Subcutaneous abdominal adipose tissue (tissue), 5 donors: ENCODE results near the gene TBC1D22A.
"Not testable (repeated sequence)": the region's sequence is repeated elsewhere in the genome, so short reads cannot be mapped to it uniquely, and the experiment has no call there.

Source experiments
- H3K27ac ChIP-seq: one replicate; pipeline ENCODE4 v1.7.0; 2013; ENCODE audit warnings: low read depth, mild to moderate bottlenecking, inconsistent platforms, low read length, moderate library complexity
- H3K27me3 ChIP-seq, 5 donors: one replicate each; pipeline ENCODE4 v1.7.0; 2013; ENCODE audit warnings: low read length in 5 of 5, inconsistent platforms in 1 of 5; ENCODE audit not compliant: control insufficient read depth in 5 of 5, insufficient read depth in 4 of 5
- H3K36me3 ChIP-seq, 5 donors: one replicate each; pipeline ENCODE4 v1.7.0; 2013; ENCODE audit warnings: low read length in 5 of 5; ENCODE audit not compliant: control insufficient read depth in 5 of 5, insufficient read depth in 5 of 5
- H3K4me1 ChIP-seq, 5 donors: one replicate each; pipeline ENCODE4 v1.7.0; 2013; ENCODE audit warnings: low read length in 5 of 5, mild to moderate bottlenecking in 3 of 5, moderate library complexity in 1 of 5; ENCODE audit not compliant: control insufficient read depth in 5 of 5, insufficient read depth in 5 of 5
- H3K4me3 ChIP-seq, 5 donors: one replicate each; pipeline ENCODE4 v1.7.0; 2013; ENCODE audit warnings: low read length in 5 of 5, low read depth in 1 of 5
- H3K9ac ChIP-seq, 5 donors: one replicate each; pipeline ENCODE4 v1.7.0; 2013; ENCODE audit warnings: low read length in 5 of 5, mild to moderate bottlenecking in 4 of 5, moderate library complexity in 3 of 5
- H3K9me3 ChIP-seq, 5 donors: one replicate each; pipeline ENCODE4 v1.7.0; 2013; ENCODE audit warnings: low read length in 5 of 5; ENCODE audit not compliant: control insufficient read depth in 5 of 5
- donor health status: healthy.
- donor health status: healthy.
- donor health status: healthy.
- donor health status: healthy.
- donor health status: healthy.

Gene TBC1D22A

GRCh38 chr22:46971764-46972125 is 209.3 kb downstream of the TBC1D22A start:
- Histone ChIP-seq H3K27ac (peak overlapping the region; percentile 60), H3K4me1 (peaks cover 2 to 21% (median 12%) of the 10 kb centered on the region in 5 donors), H3K9ac (peak overlapping the region in 2 of 5 donors; percentile 31 to 46), H3K36me3 (peaks cover 0 to 30% (median 21%) of the 10 kb centered on the region in 5 donors), H3K4me3 (peak overlapping the region in 1 of 5 donors; percentile 11), H3K9me3 (no peaks in the 10 kb centered on the region), H3K27me3 (no peaks in the 10 kb centered on the region)

DNA sequence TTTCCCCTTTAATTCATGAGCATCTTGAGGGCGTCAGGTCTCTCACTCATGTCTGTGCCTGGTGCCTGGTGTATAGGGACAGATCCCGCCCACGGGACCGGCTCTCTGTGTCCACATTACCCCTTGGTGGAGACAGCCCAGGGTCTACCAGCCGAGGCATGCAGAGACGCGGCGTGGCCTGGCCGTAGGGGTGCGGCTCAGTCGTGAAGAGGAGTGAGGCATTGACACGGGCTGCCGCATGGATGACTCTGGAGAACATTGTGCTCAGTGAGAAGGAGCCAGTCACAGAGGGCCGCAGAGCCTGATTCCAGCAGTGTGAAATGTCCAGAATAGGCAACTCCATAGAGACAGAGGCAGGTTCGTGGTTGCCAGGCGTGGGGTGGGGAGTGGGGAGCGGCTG is 209.8 kb downstream of the TBC1D22A start:
- peak overlapping the region in 1 of 5 donors; percentile 46 for H3K9ac ChIP-seq
- H3K27ac ChIP-seq: peak overlapping the region; percentile 60
- no peaks in the 10 kb centered on the region for H3K9me3 ChIP-seq
- H3K4me3 ChIP-seq: no peak overlapping the region
- no peaks in the 10 kb centered on the region for H3K27me3 ChIP-seq
- H3K4me1 ChIP-seq: peaks cover 2 to 21% (median 12%) of the 10 kb centered on the region in 5 donors
- H3K36me3 ChIP-seq: peaks cover 0 to 31% (median 25%) of the 10 kb centered on the region in 5 donors

DNA sequence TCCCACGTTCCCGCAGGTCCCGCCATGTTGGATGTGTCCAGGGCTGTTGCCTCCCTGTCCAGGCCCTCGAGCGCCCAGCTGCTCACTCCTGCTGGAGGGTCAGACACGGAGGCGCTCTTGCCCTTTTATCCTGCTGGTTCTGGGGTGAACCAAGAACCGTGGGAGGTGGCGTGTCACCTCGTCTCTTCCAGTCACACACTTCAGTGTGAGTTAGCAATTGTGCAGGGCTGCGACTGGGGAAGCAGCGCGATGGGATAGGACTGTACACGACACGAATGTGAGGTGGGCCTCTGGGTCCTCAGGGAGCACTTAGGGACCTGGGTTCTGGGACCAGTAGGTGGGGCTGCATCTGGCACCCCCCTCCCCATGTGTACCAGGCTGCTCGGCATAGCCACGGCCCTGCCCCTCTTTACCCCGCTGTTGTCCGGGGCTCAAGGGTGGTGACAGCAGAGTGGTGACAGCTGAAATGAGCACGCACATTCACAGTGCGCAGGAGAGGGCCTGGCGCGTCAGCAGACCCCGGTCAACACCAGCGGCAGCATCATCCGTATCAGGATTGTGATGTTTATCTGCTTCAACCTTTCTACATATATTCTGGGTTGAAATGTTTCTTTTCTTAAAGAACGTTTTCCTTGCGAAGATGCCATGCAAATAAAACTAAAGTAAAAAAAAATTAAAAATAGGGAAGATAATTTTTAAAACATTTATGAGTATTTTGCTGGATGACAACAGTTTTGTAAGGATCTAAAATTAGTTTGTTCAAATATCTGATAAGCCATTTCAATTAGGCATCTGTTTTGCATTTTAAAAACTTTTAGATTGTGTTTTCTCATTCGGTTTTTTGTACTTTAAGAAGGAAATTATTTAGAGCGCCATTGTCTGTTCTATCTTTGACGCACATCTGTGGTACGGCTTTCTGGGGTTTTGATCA is 210.7 kb downstream of the TBC1D22A start:
- Histone ChIP-seq H3K9me3 (no peaks in the 10 kb centered on the region), H3K27me3 (no peaks in the 10 kb centered on the region), H3K27ac (no peak overlapping the region), H3K36me3 (peaks cover 0 to 38% (median 25%) of the 10 kb centered on the region in 5 donors), H3K4me3 (no peak overlapping the region), H3K9ac (no peak overlapping the region), H3K4me1 (peaks cover 2 to 21% (median 12%) of the 10 kb centered on the region in 5 donors)

GRCh38 chr22:46974077-46974476 is 211.6 kb downstream of the TBC1D22A start:
- Histone ChIP-seq H3K27ac (no peak overlapping the region), H3K36me3 (peaks cover 0 to 38% (median 25%) of the 10 kb centered on the region in 5 donors), H3K27me3 (no peaks in the 10 kb centered on the region), H3K4me3 (no peak overlapping the region), H3K9me3 (no peaks in the 10 kb centered on the region), H3K9ac (no peak overlapping the region), H3K4me1 (peaks cover 2 to 21% (median 12%) of the 10 kb centered on the region in 5 donors)

- Histone ChIP-seq H3K4me3 (no peak overlapping the region), H3K4me1 (peaks cover 3 to 21% (median 12%) of the 10 kb centered on the region in 5 donors), H3K36me3 (peaks cover 0 to 46% (median 30%) of the 10 kb centered on the region in 5 donors), H3K27me3 (no peaks in the 10 kb centered on the region), H3K9ac (no peak overlapping the region), H3K9me3 (no peaks in the 10 kb centered on the region), H3K27ac (no peak overlapping the region)
Observed at GRCh38 chr22:46974631-46975585, 212.5 kb downstream of the TBC1D22A start.

DNA sequence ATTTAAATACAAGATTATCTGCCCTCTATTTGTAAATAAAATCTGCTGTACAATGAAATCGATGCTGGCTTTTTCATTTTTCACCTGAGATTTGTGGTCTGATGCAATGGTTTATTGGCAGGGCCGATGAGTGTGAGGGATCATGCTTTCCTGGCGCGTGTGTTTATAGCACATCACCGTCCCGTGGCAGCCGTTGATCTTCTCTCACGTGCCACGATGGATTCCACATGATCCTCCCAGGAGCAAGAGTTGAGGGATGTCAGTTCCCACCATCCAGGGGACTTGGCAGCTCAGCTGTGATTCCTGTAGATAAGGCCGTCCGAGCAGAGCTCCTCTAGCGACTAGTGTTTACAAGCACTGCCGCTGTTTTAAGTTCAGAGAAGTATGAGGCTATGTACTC is 213.7 kb downstream of the TBC1D22A start:
- H3K4me3 ChIP-seq: no peak overlapping the region
- peaks cover 0 to 46% (median 30%) of the 10 kb centered on the region in 5 donors for H3K36me3 ChIP-seq
- no peak overlapping the region for H3K9ac ChIP-seq
- peaks cover 3 to 13% (median 7%) of the 10 kb centered on the region in 5 donors for H3K4me1 ChIP-seq
- no peak overlapping the region for H3K27ac ChIP-seq
- H3K27me3 ChIP-seq: no peaks in the 10 kb centered on the region
- H3K9me3 ChIP-seq: no peaks in the 10 kb centered on the region

DNA sequence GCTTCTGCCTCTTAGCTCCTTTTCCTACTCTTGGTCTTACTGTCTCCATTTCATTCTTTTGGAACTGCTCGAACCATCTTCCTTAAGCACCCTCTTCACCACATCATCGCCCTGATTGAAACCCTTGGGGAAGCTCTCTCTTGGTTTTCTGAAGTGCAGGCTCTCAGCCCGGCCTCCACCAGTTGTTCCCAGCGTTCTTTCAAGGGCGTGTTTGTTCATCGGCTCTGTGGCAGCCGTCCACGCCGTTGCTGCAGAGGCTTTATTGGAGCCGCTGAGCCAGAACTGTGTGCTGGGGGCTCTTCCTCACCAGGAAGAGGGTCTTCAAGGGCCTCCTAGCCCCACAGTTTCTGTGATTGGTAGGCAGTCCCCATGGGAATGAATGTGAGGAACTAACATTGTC is 214.1 kb downstream of the TBC1D22A start:
- Histone ChIP-seq H3K9ac (no peak overlapping the region), H3K27ac (no peak overlapping the region), H3K4me3 (no peak overlapping the region), H3K27me3 (no peaks in the 10 kb centered on the region), H3K9me3 (no peaks in the 10 kb centered on the region), H3K4me1 (peaks cover under 1 to 10% (median 5%) of the 10 kb centered on the region in 5 donors), H3K36me3 (peaks cover 0 to 46% (median 30%) of the 10 kb centered on the region in 5 donors)

DNA sequence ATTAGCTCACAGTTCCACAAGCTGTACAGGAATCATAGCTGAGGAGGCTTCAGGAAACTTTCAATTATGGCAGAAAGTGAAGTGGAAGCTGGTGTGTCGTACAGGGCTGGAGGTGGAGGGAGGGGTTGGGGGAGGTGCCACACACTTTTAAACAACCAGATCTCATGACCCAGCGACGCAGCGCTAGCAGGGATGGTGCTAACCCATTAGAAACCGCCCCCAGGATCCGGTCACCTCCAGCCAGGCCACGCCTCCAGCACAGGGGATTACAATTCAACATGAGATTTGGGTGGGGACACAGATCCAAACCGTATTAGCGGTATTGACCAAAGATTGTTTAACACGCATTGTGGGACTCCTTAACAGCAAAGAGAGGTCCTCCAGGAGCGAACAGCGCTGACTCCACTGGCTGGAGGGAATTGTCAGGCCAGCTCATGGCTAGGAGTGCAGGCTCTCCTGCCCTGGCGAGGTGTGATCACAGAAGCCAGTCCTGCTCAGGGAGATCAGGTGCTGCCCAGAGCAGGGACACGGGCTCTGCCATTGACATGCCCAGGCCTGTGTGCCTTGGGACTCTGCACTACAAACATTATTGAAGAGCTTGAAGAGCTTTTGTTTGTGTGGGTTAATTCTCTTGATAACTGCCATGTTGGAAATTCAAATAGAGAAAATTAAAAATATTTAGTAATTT is 215.3 kb downstream of the TBC1D22A start:
- H3K27ac ChIP-seq: no peak overlapping the region
- no peak overlapping the region for H3K9ac ChIP-seq
- H3K36me3 ChIP-seq: peaks cover 0 to 42% (median 30%) of the 10 kb centered on the region in 5 donors
- no peaks in the 10 kb centered on the region for H3K9me3 ChIP-seq
- peaks cover 0 to 1% (median 0%) of the 10 kb centered on the region in 5 donors for H3K4me1 ChIP-seq
- no peaks in the 10 kb centered on the region for H3K27me3 ChIP-seq
- H3K4me3 ChIP-seq: no peak overlapping the region

- H3K27ac ChIP-seq, H3K27me3 ChIP-seq, H3K4me1 ChIP-seq, H3K9ac ChIP-seq, H3K4me3 ChIP-seq, H3K9me3 ChIP-seq: not testable (repeated sequence)
- peaks cover 0 to 42% (median 30%) of the 10 kb centered on the region in 5 donors for H3K36me3 ChIP-seq
Observed at GRCh38 chr22:46978668-46979067, 216.2 kb downstream of the TBC1D22A start.
